Keratinocyte (primary cell): Measurements from ENCODE around the gene TXNRD2.

Source experiments
- CTCF ChIP-seq, 3 experiments: IDR thresholded peaks in 1 of 3; conservative IDR thresholded peaks in 1 of 3; optimal IDR thresholded peaks in 1 of 3; 2 replicates in 2 of 3; 3 replicates in 1 of 3; pipeline versions ENCODE3 to v1.5.1; 2011; ENCODE audit warnings: low read length in 3 of 3, mild to moderate bottlenecking in 3 of 3, moderate library complexity in 2 of 3, control low read depth in 1 of 3, inconsistent platforms in 1 of 3; ENCODE audit not compliant: insufficient read depth in 2 of 3; ENCODE audit errors: extremely low read depth in 1 of 3
- EZH2 ChIP-seq: IDR thresholded peaks from one replicate; pipeline ENCODE4 v1.6.1; 2012; ENCODE audit warnings: inconsistent platforms, mild to moderate bottlenecking, low read length, moderate library complexity

GRCh38 chr22:19980766-19981165 is 39.1 kb upstream of the TXNRD2 start:
- TF ChIP-seq CTCF (optimal IDR thresholded peaks at IDR 0.05 in 1 of 3, IDR thresholded peaks at IDR 0.05 in 1 of 3, conservative IDR thresholded peaks at IDR 0.05 in 1 of 3; ENCODE audit: extremely low read depth in 1 of 3, insufficient read depth in 2 of 3, low read length in 3 of 3) (no peak), EZH2 (no peak)
